WI38 (cell line): ENCODE data around the gene TASP1.

Experiments
- H3K4me3 ChIP-seq: 2 replicates; pipeline ENCODE4 v1.5.1; 2011; ENCODE audit warnings: low read depth, mild to moderate bottlenecking, control low read depth, low read length
- TF ChIP-seq, protein P1 (sequence below): IDR thresholded peaks from 2 replicates; pipeline ENCODE4 v1.5.1; 2012; ENCODE audit warnings: low read depth, mild to moderate bottlenecking, control low read depth, low read length

Gene TASP1

DNA sequence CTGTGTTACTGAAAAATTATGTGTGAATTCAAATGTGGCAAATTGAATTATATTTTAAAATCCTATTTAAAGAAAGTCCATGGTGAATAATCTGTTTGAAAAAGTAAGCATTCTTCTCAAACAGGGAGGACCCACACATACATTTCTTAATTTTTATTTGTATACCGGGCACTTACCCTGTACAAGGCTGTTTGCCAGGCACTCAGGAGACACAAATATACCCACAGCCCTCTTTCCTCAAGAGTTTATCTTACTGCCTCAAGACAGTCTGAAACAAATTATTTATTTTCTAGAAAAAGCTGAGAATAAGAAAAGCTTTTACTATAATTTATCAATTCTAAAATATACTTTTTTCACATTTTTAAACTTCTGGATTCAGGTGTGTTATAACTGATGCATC lies 114.4 kb downstream of the TASP1 start:
- TF ChIP-seq, protein P1, sequence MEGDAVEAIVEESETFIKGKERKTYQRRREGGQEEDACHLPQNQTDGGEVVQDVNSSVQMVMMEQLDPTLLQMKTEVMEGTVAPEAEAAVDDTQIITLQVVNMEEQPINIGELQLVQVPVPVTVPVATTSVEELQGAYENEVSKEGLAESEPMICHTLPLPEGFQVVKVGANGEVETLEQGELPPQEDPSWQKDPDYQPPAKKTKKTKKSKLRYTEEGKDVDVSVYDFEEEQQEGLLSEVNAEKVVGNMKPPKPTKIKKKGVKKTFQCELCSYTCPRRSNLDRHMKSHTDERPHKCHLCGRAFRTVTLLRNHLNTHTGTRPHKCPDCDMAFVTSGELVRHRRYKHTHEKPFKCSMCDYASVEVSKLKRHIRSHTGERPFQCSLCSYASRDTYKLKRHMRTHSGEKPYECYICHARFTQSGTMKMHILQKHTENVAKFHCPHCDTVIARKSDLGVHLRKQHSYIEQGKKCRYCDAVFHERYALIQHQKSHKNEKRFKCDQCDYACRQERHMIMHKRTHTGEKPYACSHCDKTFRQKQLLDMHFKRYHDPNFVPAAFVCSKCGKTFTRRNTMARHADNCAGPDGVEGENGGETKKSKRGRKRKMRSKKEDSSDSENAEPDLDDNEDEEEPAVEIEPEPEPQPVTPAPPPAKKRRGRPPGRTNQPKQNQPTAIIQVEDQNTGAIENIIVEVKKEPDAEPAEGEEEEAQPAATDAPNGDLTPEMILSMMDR: no peak
- H3K4me3 ChIP-seq: no peak overlapping the region

DNA sequence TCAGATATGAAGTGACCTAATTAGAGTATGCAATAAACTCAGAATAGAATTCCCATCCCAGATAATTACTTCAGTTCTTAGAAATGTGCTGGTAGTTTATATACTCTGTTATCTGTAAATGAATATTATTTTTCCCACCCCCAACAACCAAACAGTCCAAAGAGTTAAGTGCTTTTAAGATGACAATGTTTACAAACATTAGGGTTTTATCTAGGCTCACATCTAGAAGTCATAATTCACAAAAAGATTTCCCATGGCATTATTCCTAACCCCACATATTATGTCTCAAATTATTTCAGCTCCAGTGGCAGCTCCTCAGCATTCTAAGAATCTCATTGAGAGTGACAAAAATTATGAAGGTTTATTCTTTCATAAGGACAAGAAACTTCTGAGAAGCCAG lies 120.9 kb downstream of the TASP1 start:
- no peak overlapping the region for H3K4me3 ChIP-seq
- TF ChIP-seq, protein P1: no peak

DNA sequence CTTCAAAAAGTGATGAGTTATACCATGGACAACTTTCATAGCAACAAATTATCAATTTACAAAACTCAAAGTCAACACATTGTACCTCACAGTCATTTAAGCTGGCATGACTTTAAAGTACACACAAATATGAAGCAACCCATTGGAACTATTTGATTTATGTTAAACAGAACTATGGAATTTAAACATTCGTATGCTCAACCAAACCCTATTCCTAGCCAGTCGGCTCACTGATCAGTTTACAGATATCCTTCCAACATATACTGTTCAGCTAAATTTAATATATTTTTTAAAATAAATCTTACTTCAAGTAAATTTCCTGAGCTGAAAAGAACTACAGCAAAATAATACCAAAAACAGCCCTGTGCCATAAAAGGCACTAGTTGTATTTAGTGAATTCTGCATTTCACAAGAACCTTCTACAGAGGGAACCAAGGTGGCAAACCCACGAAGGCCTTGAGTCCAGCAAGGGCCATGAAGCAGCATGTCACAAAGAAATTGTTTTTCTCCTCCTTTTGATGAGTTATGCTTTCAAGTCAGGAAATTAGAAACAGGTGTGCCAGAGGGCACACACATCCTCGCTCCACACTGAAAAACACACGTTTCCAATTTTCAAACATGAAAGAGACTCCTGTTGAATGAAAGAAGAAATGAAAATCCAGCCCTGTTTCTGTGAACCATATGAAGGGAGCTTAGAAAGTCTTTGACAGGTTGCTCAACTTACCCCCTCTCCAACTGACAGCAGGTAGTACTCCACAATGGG lies 122.8 kb downstream of the TASP1 start:
- H3K4me3 ChIP-seq: no peak overlapping the region
- TF ChIP-seq, protein P1: no peak

DNA sequence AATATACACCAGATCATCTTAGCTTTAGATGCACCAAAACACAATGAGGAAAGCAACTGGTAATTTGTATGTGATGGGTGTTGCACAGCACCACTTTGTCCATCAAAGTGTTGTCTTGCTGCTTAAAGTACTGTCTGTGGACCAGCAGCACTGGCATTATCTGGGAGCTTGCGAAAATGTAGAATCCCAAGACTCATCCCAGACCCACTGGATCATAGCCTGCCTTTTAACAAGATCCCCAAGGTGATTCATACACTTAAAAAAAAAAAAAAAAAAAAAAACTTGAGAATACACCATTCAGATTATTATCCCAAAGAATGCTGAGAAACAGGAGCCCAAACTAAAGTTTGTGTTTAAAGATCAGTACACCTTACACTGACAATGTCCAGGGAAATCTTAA lies 123.4 kb downstream of the TASP1 start:
- TF ChIP-seq, protein P1: no peak
- no peak overlapping the region for H3K4me3 ChIP-seq

DNA sequence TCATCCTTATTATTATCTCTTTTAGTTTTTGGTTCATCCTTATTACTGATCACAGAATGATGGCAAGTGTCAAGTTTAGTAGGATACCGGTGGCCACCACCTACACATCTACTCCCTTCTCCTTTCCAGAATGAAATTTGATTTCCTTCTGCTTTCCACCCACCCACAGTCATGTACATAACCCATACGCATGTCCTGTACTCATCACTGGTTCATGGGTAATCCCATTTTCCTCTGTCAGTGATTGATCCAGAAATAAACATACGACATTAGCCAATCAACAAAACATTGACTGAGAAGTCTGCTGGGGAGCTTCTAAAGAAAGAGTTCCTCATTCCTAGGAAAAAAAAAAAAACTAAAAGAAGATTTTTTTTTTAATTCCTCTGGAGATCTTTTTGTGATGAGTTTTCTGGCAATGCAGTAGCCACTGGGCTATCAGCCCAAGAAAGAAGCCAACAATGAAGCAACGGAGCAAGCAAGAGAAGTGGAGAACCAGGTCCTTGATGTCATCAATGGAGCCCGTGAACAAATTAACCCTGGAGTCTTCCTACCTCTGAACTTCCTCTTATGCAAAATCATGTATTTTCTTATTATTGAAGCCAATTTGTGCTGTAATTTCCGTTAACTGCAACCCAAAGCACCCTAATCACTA lies 127.8 kb downstream of the TASP1 start:
- no peak overlapping the region for H3K4me3 ChIP-seq
- TF ChIP-seq, protein P1: no peak

DNA sequence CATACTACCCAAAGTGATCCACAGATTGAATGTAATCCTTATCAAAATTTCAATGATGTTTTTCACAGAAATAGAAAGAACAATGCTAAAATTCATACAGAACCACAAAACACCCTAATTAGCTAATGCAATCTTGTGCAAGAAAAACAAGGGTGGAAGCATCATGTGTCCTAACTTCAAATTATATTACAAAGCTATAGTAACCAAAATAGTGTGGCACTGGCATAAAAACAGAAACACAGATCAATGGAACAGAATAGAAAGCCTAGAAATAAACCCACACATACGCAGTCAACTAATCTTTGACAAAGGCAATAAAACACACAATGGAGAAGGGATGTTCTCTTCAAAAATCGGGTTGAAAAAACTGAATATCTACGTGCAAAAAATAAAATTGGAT lies 131.1 kb downstream of the TASP1 start:
- TF ChIP-seq, protein P1: no peak
- H3K4me3 ChIP-seq: no peak overlapping the region

DNA sequence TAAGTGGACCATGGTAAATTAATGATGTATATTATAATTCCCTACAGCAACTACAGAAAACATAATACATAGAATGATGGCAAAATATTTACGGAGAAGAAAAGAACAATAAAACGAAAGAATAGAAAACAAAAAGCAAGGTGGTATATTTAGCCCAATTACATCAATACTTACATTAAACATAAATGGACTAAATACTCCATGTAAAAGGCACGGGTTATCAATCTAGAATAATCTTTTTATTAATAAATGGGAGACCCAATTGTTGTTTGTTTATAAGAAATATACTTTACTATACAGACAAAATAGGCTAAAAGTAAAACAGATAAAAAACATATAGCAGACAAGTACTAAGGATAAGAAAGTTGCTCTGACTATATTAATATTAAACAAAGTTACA lies 137.2 kb downstream of the TASP1 start:
- no peak overlapping the region for H3K4me3 ChIP-seq
- TF ChIP-seq, protein P1: no peak
